Transverse colon (tissue), 4 donors: ENCODE results near the gene HOXD11.

ENCODE experiments used
- EP300 ChIP-seq: sonication (generic); formaldehyde crosslinking; IDR thresholded peaks from one replicate; pipeline ENCODE4 v1.6.1; 2017; ENCODE audit warnings: antibody characterized with exemption, low read depth
- POLR2A ChIP-seq: fragments of 450-650 bp; IDR thresholded peaks from one replicate; pipeline ENCODE4 v1.6.1; 2016; ENCODE audit warnings: antibody characterized with exemption, mild to moderate bottlenecking, moderate library complexity
- POLR2AphosphoS5 ChIP-seq, 3 donors: sonication (generic); formaldehyde crosslinking; IDR thresholded peaks; one replicate each; pipeline ENCODE4 v1.6.1; 2016; ENCODE audit warnings: antibody characterized with exemption in 3 of 3
- TF ChIP-seq, protein P1 (sequence below), 5 experiments: fragments of 200-600 bp in 3 of 5; fragments of 450-650 bp in 2 of 5; sonication (generic) in 3 of 5; IDR thresholded peaks; 1 replicate in 2 of 5; 2 replicates in 3 of 5; pipeline ENCODE4 v1.5.1; 2016 to 2017; ENCODE audit warnings: antibody characterized with exemption in 5 of 5, inconsistent platforms in 3 of 5, mild to moderate bottlenecking in 2 of 5, moderate library complexity in 1 of 5

- no peak for TF ChIP-seq POLR2AphosphoS5 (IDR thresholded peaks at IDR 0.05)
- TF ChIP-seq, protein P1, sequence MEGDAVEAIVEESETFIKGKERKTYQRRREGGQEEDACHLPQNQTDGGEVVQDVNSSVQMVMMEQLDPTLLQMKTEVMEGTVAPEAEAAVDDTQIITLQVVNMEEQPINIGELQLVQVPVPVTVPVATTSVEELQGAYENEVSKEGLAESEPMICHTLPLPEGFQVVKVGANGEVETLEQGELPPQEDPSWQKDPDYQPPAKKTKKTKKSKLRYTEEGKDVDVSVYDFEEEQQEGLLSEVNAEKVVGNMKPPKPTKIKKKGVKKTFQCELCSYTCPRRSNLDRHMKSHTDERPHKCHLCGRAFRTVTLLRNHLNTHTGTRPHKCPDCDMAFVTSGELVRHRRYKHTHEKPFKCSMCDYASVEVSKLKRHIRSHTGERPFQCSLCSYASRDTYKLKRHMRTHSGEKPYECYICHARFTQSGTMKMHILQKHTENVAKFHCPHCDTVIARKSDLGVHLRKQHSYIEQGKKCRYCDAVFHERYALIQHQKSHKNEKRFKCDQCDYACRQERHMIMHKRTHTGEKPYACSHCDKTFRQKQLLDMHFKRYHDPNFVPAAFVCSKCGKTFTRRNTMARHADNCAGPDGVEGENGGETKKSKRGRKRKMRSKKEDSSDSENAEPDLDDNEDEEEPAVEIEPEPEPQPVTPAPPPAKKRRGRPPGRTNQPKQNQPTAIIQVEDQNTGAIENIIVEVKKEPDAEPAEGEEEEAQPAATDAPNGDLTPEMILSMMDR (IDR thresholded peaks at IDR 0.05): no peak
- no peak for TF ChIP-seq EP300
- no peak for TF ChIP-seq POLR2A
These were observed 5.6 kb downstream of the HOXD11 start for GRCh38 chr2:176112375-176113302.
